ENCODE data around the gene ZDHHC11.

Gene ZDHHC11, protein sequence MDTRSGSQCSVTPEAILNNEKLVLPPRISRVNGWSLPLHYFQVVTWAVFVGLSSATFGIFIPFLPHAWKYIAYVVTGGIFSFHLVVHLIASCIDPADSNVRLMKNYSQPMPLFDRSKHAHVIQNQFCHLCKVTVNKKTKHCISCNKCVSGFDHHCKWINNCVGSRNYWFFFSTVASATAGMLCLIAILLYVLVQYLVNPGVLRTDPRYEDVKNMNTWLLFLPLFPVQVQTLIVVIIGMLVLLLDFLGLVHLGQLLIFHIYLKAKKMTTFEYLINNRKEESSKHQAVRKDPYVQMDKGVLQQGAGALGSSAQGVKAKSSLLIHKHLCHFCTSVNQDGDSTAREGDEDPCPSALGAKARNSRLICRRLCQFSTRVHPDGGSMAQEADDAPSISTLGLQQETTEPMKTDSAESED

DNA sequence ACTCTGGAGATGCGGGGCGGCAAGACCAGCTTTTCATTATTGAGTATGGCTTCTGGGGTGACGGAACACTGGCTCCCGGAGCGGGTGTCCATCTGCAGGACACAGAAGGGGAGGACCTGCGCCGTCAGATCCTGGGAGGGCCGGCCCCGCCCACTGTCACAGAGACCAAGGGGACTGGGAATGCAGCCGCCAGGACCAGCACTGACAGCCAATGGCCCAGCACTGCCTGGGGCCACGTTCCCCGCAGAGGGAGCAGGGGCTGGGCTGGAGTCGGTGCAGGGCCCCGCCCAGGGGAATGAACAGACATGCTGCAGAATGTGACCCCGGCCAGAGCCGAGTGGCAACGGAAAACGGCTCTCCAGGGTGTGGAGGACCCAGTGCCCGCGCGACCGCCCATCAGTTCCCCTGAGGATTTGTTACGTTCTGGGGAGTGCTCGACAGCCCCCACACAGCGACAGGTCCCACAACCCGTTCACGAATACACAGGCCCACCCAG lies at the start of gene ZDHHC11:
Gene ZDHHC11, minus strand, starts transcription at position 476 of the 496 bp plus-strand sequence. Its CDS starts 384 bp downstream, at position 92.
- DNase-seq = no peak

DNA sequence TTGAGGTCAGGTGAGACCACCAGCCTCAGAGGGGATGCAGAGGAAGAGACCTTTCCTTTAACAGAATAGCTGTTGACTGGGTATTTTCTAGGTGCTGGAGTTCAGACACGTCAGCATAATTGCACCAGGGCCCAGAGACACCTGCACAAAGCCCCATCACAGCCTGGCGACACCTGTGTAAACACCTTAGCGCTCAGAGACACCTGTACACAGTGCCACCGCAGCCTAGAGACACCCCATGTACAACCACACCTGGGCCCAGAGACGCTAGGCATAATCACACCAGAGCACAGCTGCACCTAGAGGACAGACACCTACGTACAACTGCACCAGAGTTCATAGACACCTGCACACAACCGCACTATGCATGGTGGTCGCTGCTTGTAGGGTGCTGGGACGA lies 42.9 kb upstream of the ZDHHC11 start:
- DNase-seq = no peak

DNA sequence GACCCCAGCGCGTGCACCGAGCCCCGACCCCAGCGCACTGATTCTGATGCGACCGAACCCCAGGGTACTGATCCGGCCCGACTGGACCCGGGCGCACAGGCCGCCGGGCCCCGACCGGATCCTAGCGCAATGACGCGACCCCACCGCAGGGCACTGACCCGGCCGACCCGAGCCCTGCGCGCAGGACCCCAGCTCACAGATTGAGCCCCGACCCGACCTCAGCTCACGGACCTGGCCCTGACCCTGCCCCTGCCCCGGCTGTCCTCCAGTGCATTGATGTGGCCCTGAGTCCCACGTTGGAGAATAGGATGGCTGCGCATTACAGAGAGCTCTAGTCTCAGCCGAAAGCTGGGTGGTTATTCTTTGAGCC lies 42.3 kb upstream of the ZDHHC11 start:
- no peak for DNase-seq

DNA sequence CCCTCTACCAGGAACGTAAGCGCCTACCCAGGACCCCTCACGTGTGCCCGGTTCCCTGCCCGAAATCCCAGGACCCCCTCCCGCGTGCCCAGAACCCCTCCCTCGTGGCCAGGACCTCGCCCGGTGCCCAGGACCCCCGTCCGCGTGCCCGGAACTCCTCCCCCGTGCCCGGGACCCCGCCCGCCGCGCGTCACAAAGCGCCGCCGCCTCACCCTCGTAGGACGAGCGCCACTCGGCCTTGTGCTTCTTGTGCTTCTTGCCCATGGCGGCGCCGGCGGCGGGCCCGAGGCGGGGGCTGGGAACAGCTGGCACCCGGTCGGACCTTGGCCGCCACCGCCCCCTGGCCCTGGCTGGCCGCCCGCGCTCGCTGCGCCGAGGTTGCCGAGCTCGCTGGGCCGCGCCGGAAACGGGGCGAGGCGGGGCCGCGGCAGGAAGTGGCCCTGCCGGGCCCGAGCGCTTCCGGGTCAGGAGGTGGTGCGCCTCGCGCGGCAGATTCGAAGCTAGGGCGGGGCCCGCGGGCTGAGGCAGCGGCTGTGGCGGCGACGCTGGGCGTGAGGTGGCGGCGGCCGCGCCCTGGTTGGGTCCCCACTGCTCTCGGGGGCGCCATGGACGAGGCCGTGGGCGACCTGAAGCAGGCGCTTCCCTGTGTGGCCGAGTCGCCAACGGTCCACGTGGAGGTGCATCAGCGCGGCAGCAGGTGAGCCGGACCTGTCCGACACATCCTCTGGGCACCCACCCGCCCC lies 41.8 kb upstream of the ZDHHC11 start, which contains the start of the genes BRD9 and TRIP13:
Gene BRD9, minus strand, starts transcription at position 408 of the 743 bp plus-strand sequence. Its CDS starts 144 bp downstream, at position 264.
Gene TRIP13, plus strand, starts transcription at position 491 of the 743 bp plus-strand sequence. Its CDS starts 115 bp downstream, at position 606.
- DNase-seq = peak; percentile 74

DNA sequence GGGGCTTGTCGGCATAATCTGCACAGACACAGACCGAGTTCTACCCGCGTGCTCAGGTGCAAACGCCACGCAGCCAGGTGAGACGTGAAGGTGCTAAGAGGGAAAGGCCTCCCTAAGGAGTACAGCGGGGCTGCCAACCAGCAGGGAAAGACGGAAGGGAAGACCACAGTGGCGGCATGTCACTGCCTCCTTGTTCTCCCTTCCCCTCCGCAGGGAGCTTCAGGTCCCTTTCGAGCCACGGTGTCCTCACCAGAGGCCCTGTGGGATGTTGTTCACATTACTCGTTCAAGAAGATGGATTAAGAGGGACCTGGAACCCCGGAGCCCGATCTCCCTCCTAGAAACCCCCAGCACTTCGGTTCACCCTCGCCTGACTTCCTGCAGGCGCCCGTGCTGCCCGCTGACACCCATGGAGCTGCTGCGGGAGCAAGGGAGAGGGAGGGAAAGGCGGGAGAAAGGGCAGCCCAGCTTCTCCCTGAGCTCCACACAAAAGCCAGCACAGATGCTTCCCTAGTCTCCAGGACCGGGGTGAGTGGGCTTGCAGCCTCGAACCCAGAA lies 41.1 kb upstream of the ZDHHC11 start:
- no peak for DNase-seq

DNA sequence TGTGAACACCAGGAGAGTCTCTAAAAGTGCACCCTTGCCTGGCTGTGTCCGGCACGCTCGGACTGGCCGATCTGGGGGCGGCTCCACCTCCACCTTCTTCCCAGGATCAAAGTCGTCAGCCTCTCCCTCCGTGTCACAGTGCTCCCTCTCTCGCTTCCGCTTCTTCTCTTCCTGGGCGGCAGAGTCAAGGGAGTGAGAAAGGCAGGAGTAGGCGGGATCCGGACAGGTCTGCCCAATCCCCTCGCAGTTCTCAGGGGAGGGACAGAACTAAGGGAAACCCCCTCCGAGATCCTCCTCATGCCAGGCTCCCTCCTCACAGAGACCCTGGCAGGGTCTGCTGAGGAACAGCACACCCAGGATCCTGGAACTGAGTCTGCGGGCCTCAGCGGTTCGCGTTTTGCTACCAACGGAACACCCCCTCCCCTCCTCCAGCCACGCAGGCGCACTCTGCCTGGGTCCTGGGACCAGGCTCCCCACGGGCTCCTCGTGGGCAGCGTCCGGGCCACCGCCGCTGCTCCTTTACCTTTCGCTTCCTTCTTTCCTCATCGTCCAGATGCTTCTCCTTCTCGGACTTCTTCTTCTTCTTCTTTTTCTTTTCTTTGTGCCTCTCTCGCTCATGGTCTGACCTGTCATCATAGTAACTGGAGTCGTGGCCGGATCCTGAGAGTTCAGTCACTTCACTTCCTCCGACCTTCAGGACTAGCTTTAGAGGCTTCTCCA lies 40.5 kb upstream of the ZDHHC11 start:
- no peak for DNase-seq

DNA sequence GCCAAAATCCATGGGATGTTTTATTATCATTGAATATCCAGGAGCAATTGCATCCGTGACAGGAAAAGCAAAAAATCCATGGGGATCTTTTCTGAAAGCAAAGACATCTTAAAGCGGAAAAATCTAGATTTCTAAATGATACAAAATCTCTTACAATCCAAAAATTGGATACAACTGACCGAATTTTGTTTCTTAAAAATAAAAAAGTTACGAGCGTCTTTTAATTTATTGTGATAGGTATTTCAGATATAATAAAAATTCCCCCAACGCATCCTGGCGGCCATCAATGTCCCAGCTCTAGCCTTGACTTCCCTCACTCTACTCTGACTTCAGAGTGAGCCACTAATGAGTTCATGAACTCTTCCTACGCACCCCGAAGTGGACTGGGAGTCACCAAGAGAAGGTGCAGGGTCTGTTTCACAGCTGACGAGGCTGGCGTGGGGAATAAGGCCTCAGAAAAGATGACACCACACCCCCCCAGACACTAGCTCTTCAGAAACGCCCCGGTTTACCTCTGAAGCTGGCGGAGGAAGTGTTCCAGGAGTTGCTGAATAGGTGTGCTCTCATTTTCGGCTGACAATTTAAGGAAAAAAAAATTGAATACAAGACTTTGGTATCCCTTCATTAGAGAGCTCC lies 38.4 kb upstream of the ZDHHC11 start:
- no peak for DNase-seq

DNA sequence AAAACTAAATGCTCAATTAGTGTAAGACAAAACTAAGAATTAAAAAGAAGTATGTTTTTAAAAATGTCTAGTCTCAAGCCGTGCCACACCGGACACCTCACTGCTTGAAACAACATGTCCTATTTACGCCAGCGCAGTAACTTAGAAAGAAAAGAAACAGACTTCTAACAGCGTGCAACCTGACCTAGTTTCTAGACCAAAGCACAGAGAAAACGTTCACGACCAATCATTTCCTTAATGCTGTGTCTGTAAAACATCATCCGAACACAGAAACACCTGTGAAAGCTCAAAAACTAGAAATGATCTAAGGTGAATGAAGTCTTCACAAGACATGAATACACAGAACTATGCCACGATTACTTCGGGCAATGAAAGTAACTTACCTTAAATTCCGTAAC lies 37.9 kb upstream of the ZDHHC11 start:
- no peak for DNase-seq

DNA sequence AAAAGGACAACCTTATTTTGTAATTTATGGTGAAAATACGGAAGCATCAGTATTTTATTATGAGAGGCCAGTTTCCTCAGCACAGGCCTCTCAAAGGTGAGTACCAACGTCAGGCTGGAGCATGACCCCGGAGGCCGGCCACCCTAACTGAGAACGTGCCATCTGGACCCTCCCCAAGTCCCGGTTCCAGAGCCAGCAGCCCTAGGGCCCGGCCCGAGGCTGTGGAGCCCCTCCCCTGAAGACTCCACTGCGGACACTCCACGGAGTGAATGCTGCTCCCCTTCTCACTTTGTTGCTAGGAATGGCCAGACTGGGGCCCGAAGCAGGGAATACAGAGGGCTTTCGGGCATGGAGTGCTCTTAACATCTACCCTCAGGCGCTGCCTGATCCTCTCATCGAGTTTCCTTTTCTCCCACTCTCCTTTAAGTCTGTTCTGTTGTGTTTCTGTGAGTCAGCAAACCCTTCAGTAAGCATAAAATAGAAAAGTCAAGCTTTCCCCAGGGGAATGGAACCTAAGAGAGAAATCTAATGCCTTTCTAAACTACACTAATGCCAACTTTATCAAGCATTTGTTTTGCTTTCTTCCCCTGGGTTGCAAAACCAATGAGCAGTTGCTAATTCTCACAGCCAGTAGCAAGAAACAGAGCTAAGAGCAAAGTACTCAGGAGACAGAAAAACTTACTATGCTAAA lies 37.3 kb upstream of the ZDHHC11 start:
- DNase-seq = no peak

DNA sequence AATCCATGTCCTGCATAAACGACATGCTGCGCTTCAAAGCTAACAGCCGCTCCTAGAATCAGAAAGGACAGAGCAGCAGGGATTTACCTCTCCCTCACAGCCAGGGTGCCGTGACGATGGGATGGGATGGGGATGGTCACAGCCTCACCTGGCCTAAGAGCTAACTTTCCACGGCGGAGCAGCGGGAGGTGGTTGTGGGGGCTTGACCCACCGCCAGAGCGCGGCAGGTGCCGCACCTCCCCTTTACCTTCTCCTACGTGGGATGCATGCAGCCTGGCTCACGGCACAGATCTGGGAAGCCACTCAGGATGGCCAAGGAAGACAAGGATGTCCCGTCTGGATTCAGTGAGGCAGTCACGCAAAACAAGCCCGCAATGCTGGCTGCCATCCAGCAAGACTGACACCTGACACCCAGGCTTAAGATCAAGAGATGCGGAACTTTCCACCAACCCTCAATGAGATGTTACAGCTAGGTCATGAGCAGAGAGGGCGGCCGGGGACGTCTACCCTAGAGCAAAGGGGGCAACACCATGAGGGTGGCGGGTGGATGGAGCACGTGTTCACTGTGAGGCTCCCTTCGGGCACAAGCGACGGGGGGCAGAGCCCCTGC lies 36.0 kb upstream of the ZDHHC11 start:
- DNase-seq = no peak

DNA sequence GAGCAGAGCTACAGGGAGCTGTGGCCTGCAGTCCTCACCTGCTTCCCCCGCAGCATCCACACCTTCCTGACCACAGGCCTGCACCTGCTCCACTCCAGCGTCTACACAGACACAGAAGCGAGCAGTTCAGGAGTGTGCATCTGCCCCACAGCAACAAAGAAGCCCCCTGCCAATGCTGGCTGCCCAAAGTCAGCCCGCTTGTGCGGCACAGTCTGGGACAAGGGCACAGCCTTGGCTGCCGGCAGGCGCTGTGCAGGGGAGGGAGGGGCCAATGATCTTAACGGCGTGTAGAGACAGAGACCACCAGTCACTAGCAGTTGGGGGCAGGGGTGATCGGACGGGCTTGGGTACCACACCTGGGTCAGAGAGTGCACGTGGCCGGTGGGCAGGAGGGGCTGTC lies 35.2 kb upstream of the ZDHHC11 start:
- DNase-seq = no peak

DNA sequence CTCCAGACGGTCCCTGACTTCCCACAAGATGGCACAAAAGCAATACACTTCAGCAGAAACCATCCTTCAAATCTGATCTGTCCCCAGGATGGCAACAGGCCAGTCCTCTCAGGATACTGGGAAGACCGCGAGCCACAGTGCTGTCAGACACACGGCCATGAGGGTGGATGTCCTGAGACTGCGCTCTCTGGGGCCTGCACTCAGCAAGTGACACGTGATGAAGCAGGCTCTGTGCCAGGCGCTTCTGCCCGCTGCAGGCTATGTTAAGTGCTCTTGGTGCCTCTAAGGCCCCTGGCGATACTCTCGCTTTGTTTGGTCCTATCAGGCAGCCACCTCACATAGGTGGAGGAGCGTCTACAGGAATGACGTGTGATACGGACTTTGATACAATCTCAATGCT lies 34.7 kb upstream of the ZDHHC11 start:
- DNase-seq = no peak

DNA sequence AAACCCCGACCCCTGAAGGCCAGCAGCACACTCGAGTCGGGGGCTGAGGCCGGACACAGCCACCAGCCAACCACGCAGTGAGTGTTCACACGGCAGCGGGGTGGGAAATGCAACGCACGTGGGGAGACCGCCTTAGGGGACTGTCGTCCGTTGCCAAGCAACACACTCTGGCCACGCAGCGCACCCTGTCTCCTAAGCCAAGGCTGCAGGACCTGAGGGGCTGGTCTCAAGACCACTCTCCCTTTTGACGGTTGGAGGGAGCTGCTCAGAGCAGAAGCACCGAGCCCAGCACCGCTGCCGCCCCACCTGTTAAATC lies 34.3 kb upstream of the ZDHHC11 start:
- no peak for DNase-seq

DNA sequence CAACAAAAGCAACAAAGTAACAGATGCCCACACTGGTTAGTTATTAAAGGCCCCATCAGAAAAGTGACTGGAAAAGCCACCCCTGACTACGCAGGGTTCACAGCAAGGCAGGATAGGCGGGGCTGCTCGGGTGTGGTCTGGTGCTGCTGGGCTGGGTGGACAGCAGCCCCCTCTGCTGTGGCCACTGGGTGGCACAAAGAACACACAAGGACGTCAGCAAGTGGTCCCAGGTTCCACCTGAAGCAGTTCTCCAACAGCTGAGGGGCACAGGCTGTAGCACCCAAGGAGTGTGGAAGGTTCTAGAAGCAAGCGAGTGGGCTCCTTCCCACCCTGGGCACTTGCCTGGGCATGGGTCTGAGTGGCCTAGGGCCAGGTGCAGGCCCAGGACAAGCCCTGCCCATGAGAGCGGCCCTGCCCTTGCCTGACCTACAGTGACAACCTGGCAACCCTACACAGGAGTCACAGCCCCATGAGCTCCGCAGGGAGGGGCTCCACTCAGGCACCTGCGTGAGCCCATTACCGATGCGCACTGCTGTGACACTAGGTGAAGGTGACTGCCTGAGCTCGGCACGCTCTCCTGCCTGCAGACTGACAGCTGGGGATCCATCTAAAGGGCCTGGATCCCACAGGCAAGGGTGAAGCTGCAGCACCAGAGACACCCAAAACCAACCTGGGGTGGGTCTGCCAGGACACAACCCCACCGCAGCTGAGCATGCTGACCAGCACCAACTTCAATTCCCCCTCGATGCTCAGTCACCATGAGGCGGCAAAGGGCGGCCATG lies 33.8 kb upstream of the ZDHHC11 start:
- DNase-seq = no peak

DNA sequence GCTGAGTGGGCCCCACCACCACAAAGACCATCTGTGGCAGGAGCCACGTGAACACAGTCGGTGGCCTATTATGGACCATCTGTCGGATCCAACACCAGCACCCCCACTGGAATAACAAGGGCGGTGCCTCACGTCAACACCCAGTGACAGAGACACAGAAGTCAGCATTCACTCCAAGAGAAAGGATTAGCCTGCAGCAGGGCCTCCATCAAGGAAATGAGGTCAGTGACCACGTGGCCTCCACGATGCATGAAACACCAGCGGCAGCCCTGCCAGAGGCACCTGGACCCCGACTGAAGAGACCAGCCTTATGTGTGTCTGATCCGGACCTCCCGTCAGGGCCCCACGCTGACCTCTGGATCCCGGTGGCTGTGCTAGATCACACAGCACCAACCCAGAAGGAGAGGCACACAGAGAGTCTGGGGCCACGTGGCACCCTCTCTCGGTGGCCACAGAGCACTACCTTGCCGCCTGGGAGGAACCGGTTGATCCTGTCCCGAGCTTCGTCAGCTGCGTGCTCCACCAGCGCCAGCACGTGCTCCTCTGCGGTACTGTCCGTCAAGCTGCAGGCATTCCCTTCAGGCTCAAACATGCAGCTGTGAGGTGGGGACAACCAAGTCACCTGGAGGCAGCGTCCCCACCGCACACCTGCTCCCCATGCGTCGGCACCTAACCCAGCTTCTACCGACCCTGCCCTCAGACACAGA lies 32.8 kb upstream of the ZDHHC11 start:
- no peak for DNase-seq

DNA sequence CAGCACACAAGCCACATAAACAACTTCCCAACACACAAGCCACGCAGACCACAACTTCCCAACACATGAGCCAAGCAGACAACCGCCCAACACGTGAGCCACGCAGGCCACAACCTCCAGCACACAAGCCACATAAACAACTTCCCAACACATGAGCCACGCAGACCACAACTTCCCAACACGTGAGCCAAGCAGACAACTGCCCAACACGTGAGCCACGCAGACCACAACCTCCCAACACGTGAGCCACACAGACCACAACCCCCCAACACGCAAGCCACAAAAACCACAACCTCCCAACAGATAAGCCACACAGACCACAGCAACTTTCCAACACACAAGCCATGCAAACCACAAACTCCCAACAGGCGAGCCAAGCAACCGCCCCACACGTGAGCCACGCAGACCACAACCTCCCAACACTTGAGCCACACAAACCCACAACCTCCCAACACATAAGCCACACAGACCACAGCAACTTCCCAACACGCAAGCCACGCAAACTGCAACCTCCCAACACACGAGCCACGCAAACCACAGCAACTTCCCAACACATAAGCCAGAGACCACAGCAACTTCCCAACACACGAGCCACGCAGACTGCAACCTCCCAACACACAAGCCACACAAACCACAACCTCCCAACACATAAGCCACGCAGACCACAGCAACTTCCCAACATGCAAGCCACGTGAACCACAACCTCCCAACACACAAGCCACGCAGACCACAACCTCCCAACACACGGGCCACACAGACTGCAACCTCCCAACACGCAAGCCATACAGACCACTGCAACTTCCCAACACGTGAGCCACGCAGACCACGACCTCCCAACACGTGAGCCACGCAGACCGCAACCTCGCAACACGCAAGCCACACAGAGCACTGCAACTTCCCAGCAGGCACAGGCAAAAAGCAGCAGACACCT lies 31.7 kb upstream of the ZDHHC11 start:
- no peak for DNase-seq

DNA sequence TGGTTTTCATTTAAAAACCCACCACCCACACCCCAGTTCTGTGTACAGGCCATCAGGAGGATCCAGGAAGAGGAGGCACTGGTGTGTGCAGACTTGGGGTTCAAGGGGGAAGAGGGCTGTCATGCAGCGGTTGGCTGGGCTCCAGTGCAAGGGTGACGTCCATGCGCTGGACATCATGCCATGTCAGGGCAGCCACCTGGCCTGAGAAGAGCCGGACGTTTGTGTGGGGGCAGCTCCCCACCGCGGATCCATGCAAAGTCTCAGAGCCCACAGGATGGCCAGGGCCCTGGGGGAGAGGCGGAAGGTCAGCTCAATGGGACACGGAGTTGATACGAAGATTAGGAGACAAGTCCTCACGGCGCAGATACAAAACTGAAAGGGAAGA lies 30.8 kb upstream of the ZDHHC11 start:
- DNase-seq = no peak

DNA sequence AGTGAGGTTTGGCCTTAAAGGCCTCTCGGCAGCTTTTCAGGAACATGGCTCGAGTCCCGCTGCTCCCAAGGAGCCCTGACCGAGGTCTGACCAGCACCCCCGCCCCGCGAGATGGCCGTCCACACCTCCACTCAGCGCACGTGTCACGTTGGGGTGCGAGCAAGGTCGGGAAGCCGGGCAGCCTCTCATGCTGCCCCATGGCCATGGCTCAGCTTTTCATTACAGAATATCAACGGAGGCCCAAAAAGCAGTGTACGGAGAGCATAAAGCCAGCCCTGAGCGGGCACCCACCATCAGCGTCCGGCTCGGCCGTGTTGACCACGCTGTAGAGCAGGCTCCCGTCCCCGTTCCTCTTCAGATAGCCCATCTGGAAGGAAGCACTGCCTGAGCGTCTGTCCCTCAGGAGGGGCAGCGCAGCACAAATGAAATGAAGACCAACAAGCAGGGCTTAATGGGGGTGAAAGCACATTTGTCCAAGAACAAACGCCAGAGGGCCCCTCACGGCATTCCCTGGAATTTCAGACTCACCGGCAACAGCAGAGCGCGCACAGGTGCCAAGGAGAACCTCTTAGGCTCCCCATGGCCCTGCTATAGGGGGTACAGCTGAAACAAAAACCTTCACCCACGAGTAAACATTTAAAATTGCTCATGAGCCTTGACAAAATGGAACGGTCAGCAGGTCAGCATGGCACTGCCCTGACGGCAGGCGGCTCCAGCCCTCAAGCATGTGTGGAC lies 30.2 kb upstream of the ZDHHC11 start:
- DNase-seq = no peak
